ENCODE results near the gene ONECUT1.

The ONECUT1 gene

GRCh38 chr15:52735231-52736089, 54.7 kb downstream of the ONECUT1 start:
- no peak for TF ChIP-seq GATA3 (IDR thresholded peaks at IDR 0.05; ENCODE audit: low read depth, low read length)
- TF ChIP-seq GATA2 (IDR thresholded peaks at IDR 0.05; ENCODE audit: low read depth, low read length), result no peak

- TF ChIP-seq GATA3 (IDR thresholded peaks at IDR 0.05; ENCODE audit: low read depth, low read length) (no peak), GATA2 (IDR thresholded peaks at IDR 0.05; ENCODE audit: low read depth, low read length) (no peak)
These were observed 55.8 kb downstream of the ONECUT1 start for GRCh38 chr15:52734329-52734728.

DNA sequence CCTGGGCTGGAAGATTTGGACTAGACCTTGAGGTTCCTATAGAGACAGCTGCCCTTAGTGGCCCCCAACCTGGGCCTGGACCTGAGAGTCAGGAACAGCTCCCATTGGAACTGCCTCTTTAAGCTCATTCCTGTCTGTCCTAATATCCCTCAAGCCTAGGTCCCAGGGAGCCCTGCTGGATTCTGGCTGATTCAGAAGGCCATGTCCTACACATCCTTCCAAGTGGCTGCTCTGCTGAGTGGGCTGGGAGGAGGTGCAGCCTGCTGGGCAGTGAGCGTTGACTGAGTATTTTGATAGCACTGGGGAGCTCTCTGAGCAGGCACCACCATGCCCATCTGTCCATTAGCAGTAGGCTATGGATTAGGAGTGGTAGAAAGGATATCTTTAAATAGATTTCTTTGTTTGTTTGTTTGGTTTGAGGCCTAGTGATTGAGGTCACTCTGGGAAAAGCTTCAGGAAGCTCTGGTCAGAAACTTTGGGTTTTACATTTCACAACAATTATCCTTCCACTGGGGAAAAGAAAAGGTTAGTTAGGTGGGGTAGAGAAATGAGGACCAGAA, 56.4 kb downstream of the ONECUT1 start:
- TF ChIP-seq GATA2 (IDR thresholded peaks at IDR 0.05; ENCODE audit: low read depth, low read length) (no peak), GATA3 (IDR thresholded peaks at IDR 0.05; ENCODE audit: low read depth, low read length) (no peak)

DNA sequence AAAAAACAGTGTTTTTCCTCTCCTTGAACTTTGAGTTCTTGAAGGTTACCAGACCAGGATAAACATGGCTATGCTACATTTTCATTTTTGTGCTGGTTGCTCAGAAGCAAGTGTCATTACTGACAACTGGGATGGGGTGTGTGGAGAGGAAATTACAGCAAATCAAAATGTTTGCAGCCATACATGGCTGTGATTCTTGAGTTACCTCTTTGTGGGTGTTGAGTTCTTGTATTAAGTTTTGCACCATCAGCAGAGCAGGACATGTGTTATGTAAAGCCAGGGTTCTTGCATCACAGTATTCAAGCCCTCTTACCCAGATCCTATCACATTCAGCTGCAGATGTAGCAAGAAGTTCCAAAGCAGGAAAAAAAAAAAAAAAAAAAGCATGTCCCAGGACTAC, 57.0 kb downstream of the ONECUT1 start:
- TF ChIP-seq GATA3 (IDR thresholded peaks at IDR 0.05; ENCODE audit: low read depth, low read length) (no peak), GATA2 (IDR thresholded peaks at IDR 0.05; ENCODE audit: low read depth, low read length) (no peak)

- TF ChIP-seq GATA3 (IDR thresholded peaks at IDR 0.05; ENCODE audit: low read depth, low read length) (no peak), GATA2 (IDR thresholded peaks at IDR 0.05; ENCODE audit: low read depth, low read length) (no peak)
These were observed 57.6 kb downstream of the ONECUT1 start for GRCh38 chr15:52732551-52732950.

DNA sequence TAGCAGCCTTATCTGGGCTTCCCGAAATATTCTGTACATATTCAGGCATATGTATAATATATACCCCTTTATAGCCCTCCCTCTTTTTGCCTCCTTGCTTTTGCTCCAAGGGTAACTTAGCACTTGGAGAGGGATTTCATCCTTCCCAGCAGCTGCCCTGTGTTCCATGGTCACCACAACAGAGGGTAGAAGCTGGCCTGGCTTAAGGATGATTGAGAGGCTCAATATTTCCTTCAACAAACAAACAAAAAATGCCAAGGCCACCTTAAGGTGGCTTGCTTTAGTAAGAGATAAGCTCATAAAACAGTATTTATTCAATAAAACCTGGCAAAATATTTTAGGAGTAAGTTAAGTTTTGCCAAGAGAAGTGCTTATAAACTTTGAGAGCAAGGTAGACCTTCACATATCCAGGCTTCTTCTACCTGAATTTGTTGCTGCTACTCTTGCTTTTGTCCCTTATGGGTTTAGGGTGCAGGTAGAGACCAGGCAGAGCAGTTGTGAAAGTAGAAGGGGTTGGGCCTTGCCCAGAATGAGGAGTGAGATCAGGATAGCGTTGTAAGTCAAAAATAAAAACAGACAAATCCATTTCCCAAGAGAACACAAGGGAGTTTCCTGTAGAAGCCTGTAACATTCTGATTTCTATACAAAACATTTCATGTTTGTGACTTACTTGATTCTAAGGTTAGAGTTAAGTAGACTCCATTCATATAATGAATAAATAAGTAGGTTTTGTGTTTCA, 58.2 kb downstream of the ONECUT1 start:
- no peak for TF ChIP-seq GATA2 (IDR thresholded peaks at IDR 0.05; ENCODE audit: low read depth, low read length)
- TF ChIP-seq GATA3 (IDR thresholded peaks at IDR 0.05; ENCODE audit: low read depth, low read length), result no peak

GRCh38 chr15:52731004-52731403, 59.1 kb downstream of the ONECUT1 start:
- TF ChIP-seq GATA2 (IDR thresholded peaks at IDR 0.05; ENCODE audit: low read depth, low read length) (no peak), GATA3 (IDR thresholded peaks at IDR 0.05; ENCODE audit: low read depth, low read length) (no peak)

- TF ChIP-seq GATA3 (IDR thresholded peaks at IDR 0.05; ENCODE audit: low read depth, low read length), result no peak
- no peak for TF ChIP-seq GATA2 (IDR thresholded peaks at IDR 0.05; ENCODE audit: low read depth, low read length)
These were observed 59.5 kb downstream of the ONECUT1 start for GRCh38 chr15:52730594-52730993.

DNA sequence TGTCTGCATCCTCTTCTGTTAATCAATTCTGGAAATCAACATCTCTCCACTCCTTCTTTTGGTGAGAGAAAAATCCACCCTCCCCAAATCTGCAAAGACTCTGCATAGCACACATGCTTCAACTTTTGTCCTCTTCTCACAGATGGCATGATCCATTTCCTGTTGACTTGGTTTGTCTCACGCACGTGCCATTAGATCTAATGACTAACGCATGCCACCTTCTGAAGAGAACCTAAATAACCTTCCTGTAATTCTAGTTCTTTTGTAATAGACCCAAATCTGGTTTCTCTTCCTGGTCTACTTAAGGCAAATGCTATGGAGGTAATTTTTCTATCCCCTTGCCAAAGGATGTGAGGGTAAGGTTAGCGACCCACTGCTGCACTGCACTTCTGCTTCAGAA, 60.0 kb downstream of the ONECUT1 start:
- TF ChIP-seq GATA3 (IDR thresholded peaks at IDR 0.05; ENCODE audit: low read depth, low read length), result no peak
- TF ChIP-seq GATA2 (IDR thresholded peaks at IDR 0.05; ENCODE audit: low read depth, low read length), result no peak

DNA sequence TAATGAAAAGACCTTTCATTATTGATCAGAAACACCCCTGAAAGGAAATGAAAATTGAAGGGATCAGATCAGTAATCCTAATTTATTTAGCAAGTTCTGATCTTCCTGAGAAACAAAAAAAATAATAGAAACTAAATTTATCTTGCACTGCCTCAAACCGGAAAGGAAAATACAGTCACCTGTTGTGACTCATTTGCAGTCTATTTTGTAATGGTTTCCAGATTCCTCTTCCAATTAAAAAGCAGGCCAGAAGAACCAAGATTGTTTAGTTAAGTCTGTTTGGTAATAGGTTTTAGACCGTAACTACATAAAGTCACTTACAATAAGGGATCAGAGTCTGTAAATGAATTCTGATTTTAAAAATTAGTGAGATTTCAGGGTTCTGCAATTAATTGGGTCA, 61.2 kb downstream of the ONECUT1 start:
- TF ChIP-seq GATA3 (IDR thresholded peaks at IDR 0.05; ENCODE audit: low read depth, low read length) (no peak), GATA2 (IDR thresholded peaks at IDR 0.05; ENCODE audit: low read depth, low read length) (no peak)

DNA sequence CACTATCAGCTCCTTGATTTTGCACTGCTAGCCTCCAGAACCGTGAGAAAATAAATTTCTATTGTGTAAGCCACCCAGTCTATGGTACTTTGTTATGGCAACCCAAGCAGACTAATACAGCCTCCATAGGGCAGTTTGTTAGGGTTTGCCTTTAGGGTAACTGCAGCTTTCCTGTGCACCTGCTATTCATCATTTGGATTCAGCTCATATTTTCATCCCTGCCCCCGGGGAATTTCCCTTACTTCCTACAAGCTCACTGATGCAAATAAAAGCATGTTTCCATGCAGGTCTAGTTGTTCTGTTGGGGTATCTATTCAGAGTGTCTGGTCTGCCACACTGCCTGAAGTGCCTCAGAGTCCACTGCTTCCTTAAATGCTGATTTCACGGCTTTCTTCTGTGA, 62.3 kb downstream of the ONECUT1 start:
- TF ChIP-seq GATA2 (IDR thresholded peaks at IDR 0.05; ENCODE audit: low read depth, low read length) (no peak), GATA3 (IDR thresholded peaks at IDR 0.05; ENCODE audit: low read depth, low read length) (no peak)

GRCh38 chr15:52726195-52726594, 63.9 kb downstream of the ONECUT1 start:
- TF ChIP-seq GATA3 (IDR thresholded peaks at IDR 0.05; ENCODE audit: low read depth, low read length) (no peak), GATA2 (IDR thresholded peaks at IDR 0.05; ENCODE audit: low read depth, low read length) (no peak)

DNA sequence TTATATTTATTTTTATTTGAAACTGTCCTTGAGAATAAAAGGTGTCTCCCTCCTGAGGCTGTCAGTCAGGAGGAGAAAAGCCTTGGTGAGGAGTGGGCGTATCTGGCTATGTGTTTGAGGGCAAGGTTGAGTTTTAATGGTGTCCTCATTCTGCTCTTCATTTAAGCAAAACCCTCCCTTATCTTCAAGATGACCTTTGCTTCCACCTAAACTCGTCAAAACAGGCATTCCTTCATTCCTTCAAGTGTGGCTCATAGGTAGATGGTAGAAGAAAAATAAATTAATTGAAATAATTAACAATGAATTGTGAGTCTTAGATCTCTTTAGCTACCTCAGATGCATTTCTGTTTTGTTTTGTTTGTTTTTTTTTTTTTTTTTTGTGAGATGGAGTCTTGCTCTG, 71.6 kb downstream of the ONECUT1 start:
- TF ChIP-seq GATA3 (IDR thresholded peaks at IDR 0.05; ENCODE audit: low read depth, low read length), result no peak
- TF ChIP-seq GATA2 (IDR thresholded peaks at IDR 0.05; ENCODE audit: low read depth, low read length), result no peak

DNA sequence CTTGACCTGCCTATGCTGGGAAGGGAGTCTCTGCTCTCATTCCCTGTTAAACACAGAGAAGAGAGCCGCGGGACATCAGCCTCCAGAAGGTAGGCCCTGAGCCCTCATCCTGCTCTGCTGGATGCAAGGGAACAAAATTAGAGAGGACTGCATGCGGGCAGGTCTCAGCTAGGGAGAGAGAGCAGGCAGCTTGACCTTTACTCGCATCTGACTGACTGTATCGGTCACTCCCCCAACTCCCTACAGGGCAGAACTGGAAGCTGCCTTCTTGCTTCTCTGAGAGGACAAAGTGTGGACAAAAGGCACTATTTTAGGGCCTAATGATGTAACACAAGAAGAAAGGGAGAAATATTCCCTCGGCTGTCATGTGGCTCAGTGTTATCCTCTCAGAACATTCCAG, 72.2 kb downstream of the ONECUT1 start:
- TF ChIP-seq GATA3 (IDR thresholded peaks at IDR 0.05; ENCODE audit: low read depth, low read length) (no peak), GATA2 (IDR thresholded peaks at IDR 0.05; ENCODE audit: low read depth, low read length) (no peak)

DNA sequence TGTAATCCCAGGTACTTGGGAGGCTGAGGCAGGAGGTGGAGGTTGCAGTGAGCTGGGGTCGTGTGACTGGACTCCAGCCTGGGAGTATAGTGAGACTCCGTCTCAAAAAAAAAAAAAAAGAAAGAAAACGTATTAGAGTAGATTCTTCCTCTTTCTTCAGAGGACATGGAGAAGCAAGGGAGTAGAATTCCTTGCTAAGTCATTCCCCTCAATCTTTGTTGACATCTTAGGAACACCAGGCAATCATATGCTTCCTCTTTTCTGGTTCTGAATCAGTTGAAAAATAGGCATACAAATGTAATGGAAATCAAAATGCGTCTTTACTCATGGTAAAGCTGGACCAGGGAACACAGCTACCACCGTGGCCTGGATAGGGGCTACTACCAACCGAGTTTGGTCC, 72.7 kb downstream of the ONECUT1 start:
- TF ChIP-seq GATA3 (IDR thresholded peaks at IDR 0.05; ENCODE audit: low read depth, low read length), result no peak
- no peak for TF ChIP-seq GATA2 (IDR thresholded peaks at IDR 0.05; ENCODE audit: low read depth, low read length)
